ENCODE results near the gene PTMS.
A peak's percentile ranks its signal among the peaks of the same experiment; 100 is the strongest.

The PTMS gene

GRCh38 chr12:6813363-6813762 lies 47.2 kb downstream of the PTMS start (continued):
- no peak for TF ChIP-seq ZNF223 (tag by site-specific recombination; IDR thresholded peaks at IDR 0.05)
- TF ChIP-seq ZNF138 (tag by site-specific recombination; IDR thresholded peaks at IDR 0.05; ENCODE audit: borderline replicate concordance) = no peak

- TF ChIP-seq, protein P1, sequence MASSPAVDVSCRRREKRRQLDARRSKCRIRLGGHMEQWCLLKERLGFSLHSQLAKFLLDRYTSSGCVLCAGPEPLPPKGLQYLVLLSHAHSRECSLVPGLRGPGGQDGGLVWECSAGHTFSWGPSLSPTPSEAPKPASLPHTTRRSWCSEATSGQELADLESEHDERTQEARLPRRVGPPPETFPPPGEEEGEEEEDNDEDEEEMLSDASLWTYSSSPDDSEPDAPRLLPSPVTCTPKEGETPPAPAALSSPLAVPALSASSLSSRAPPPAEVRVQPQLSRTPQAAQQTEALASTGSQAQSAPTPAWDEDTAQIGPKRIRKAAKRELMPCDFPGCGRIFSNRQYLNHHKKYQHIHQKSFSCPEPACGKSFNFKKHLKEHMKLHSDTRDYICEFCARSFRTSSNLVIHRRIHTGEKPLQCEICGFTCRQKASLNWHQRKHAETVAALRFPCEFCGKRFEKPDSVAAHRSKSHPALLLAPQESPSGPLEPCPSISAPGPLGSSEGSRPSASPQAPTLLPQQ (tag by site-specific recombination; IDR thresholded peaks at IDR 0.05) = 0 out of 2 replicates have a peak, but pooled peaks have one; percentile 43
- TF ChIP-seq SCRT1 (tag by site-specific recombination; IDR thresholded peaks at IDR 0.05; ENCODE audit: borderline replicate concordance) = no peak
- CTCF ChIA-PET = no interaction called here
- H3K9me3 ChIP-seq (ENCODE audit: control insufficient read depth, insufficient read depth, low read depth, low read length) = no peaks in the 10 kb centered on the region
- no peak overlapping the region for H3K4me3 ChIP-seq (ENCODE audit: low read depth, low read length)
- peaks cover 6% of the 10 kb centered on the region; the same call in 1 of the 2 replicates for H3K4me1 ChIP-seq (ENCODE audit: control insufficient read depth, insufficient read depth, low read length)
- H3K27ac ChIP-seq (ENCODE audit: extremely low read depth, low read depth, low read length) = no peak overlapping the region
- H3K36me3 ChIP-seq (ENCODE audit: control insufficient read depth in 2 of 2, insufficient read depth in 1 of 2, low read length in 2 of 2) = no peaks in the 10 kb centered on the region
- POLR2A ChIA-PET = interaction anchor here (1.2 kb wide), 1 partner anchor 203 kb away, joined by 3 read pairs; no protein-coding TSS in a partner anchor
Measured at GRCh38 chr12:6816598-6816997, 50.4 kb downstream of the PTMS start.

- POLR2A ChIA-PET = no interaction called here
- 0 out of 2 replicates have a peak, but pooled peaks have one; percentile 26 for TF ChIP-seq ZNF76 (tag by site-specific recombination; IDR thresholded peaks at IDR 0.05; ENCODE audit: borderline replicate concordance, low read depth)
- no peak for TF ChIP-seq GLIS2 (tag by site-specific recombination; IDR thresholded peaks at IDR 0.05)
- TF ChIP-seq, protein P2, sequence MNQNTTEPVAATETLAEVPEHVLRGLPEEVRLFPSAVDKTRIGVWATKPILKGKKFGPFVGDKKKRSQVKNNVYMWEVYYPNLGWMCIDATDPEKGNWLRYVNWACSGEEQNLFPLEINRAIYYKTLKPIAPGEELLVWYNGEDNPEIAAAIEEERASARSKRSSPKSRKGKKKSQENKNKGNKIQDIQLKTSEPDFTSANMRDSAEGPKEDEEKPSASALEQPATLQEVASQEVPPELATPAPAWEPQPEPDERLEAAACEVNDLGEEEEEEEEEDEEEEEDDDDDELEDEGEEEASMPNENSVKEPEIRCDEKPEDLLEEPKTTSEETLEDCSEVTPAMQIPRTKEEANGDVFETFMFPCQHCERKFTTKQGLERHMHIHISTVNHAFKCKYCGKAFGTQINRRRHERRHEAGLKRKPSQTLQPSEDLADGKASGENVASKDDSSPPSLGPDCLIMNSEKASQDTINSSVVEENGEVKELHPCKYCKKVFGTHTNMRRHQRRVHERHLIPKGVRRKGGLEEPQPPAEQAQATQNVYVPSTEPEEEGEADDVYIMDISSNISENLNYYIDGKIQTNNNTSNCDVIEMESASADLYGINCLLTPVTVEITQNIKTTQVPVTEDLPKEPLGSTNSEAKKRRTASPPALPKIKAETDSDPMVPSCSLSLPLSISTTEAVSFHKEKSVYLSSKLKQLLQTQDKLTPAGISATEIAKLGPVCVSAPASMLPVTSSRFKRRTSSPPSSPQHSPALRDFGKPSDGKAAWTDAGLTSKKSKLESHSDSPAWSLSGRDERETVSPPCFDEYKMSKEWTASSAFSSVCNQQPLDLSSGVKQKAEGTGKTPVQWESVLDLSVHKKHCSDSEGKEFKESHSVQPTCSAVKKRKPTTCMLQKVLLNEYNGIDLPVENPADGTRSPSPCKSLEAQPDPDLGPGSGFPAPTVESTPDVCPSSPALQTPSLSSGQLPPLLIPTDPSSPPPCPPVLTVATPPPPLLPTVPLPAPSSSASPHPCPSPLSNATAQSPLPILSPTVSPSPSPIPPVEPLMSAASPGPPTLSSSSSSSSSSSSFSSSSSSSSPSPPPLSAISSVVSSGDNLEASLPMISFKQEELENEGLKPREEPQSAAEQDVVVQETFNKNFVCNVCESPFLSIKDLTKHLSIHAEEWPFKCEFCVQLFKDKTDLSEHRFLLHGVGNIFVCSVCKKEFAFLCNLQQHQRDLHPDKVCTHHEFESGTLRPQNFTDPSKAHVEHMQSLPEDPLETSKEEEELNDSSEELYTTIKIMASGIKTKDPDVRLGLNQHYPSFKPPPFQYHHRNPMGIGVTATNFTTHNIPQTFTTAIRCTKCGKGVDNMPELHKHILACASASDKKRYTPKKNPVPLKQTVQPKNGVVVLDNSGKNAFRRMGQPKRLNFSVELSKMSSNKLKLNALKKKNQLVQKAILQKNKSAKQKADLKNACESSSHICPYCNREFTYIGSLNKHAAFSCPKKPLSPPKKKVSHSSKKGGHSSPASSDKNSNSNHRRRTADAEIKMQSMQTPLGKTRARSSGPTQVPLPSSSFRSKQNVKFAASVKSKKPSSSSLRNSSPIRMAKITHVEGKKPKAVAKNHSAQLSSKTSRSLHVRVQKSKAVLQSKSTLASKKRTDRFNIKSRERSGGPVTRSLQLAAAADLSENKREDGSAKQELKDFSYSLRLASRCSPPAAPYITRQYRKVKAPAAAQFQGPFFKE (tag by site-specific recombination; IDR thresholded peaks at IDR 0.05; ENCODE audit: borderline replicate concordance) = no peak
- no peak for TF ChIP-seq PATZ1 (tag by site-specific recombination; IDR thresholded peaks at IDR 0.05)
- no peak for TF ChIP-seq ZNF626 (tag by site-specific recombination; IDR thresholded peaks at IDR 0.05)
- no peak for TF ChIP-seq ZNF292 (tag by site-specific recombination; IDR thresholded peaks at IDR 0.05; ENCODE audit: borderline replicate concordance, low read depth)
- Histone ChIP-seq H3K4me3 (ENCODE audit: low read depth, low read length) (no peak overlapping the region), H3K4me1 (ENCODE audit: control insufficient read depth, insufficient read depth, low read length) (peaks cover 6% of the 10 kb centered on the region; the same call in 1 of the 2 replicates), H3K9me3 (ENCODE audit: control insufficient read depth, insufficient read depth, low read depth, low read length) (no peaks in the 10 kb centered on the region), H3K36me3 (ENCODE audit: control insufficient read depth in 2 of 2, insufficient read depth in 1 of 2, low read length in 2 of 2) (no peaks in the 10 kb centered on the region), H3K27ac (ENCODE audit: extremely low read depth, low read depth, low read length) (no peak overlapping the region)
- CTCF ChIA-PET = no interaction called here
Measured at GRCh38 chr12:6817098-6817497, 50.9 kb downstream of the PTMS start.
